NCI-H2227 (cell line): Measurements from ENCODE around the gene ARHGEF10L.
A peak's percentile ranks its signal among the peaks of the same experiment; 100 is the strongest.

Experiments used
- DNase-seq: peaks from one replicate; lab custom pipeline; 2025; ENCODE audit not compliant: unreplicated experiment; lab: John Stamatoyannopoulos, UW

The ARHGEF10L gene

GRCh38 chr1:17631410-17631809, 91.9 kb downstream of the ARHGEF10L start:
- no peak for DNase-seq

GRCh38 chr1:17632106-17632505, 92.6 kb downstream of the ARHGEF10L start:
- no peak for DNase-seq

- no peak for DNase-seq
Observed at GRCh38 chr1:17632541-17633184, 93.2 kb downstream of the ARHGEF10L start.

- no peak for DNase-seq
Observed at GRCh38 chr1:17633654-17634053, 94.2 kb downstream of the ARHGEF10L start.

- no peak for DNase-seq
Observed at GRCh38 chr1:17635276-17635675, 95.8 kb downstream of the ARHGEF10L start.

- no peak for DNase-seq
Observed at GRCh38 chr1:17635811-17636210, 96.3 kb downstream of the ARHGEF10L start.

GRCh38 chr1:17636612-17637011, 97.1 kb downstream of the ARHGEF10L start:
- DNase-seq: no peak

- DNase-seq: no peak
Observed at GRCh38 chr1:17637055-17637454, 97.6 kb downstream of the ARHGEF10L start.

GRCh38 chr1:17639703-17640340, 100.3 kb downstream of the ARHGEF10L start:
- no peak for DNase-seq

- DNase-seq: no peak
Observed at GRCh38 chr1:17640393-17640792, 100.9 kb downstream of the ARHGEF10L start.

GRCh38 chr1:17640975-17641374, 101.5 kb downstream of the ARHGEF10L start:
- DNase-seq: no peak

GRCh38 chr1:17642169-17642568, 102.7 kb downstream of the ARHGEF10L start:
- DNase-seq: no peak

GRCh38 chr1:17642943-17643342, 103.4 kb downstream of the ARHGEF10L start:
- DNase-seq: no peak

GRCh38 chr1:17643861-17644703, 104.6 kb downstream of the ARHGEF10L start:
- no peak for DNase-seq

- peak; percentile 49 for DNase-seq
Observed at GRCh38 chr1:17645068-17645911, 105.8 kb downstream of the ARHGEF10L start.

- DNase-seq: no peak
Observed at GRCh38 chr1:17646444-17647280, 107.2 kb downstream of the ARHGEF10L start.

GRCh38 chr1:17648457-17649145, 109.1 kb downstream of the ARHGEF10L start:
- no peak for DNase-seq

- DNase-seq: no peak
Observed at GRCh38 chr1:17649371-17650106, 110.0 kb downstream of the ARHGEF10L start.

- DNase-seq: peak; percentile 26
Observed at GRCh38 chr1:17653276-17653675, 113.8 kb downstream of the ARHGEF10L start.
